HEK293 (cell line): ENCODE measurements around the gene CHI3L1.

Source experiments
- CTCF ChIA-PET: fragments of 350-600 bp; formaldehyde crosslinking; extraction: SDS; loops from one replicate; lab custom pipeline; 2021; ENCODE audit warnings: antibody characterized with exemption; lab: Yijun Ruan, JAX
- POLR2A ChIA-PET: fragments of 300-600 bp; formaldehyde crosslinking; extraction: SDS; loops from one replicate; lab custom pipeline; 2020; ENCODE audit warnings: antibody characterized with exemption, inconsistent platforms; lab: Yijun Ruan, JAX
- H3K27ac ChIP-seq: fragments of 200-500 bp; sonication (Bioruptor generic); 2 replicates; pipeline ENCODE4 v1.5.1; 2014; ENCODE audit warnings: low read depth, low read length, control low read depth, inconsistent platforms; ENCODE audit errors: extremely low read depth
- H3K36me3 ChIP-seq, 2 experiments: fragments of 200-500 bp in 1 of 2; sonication (Bioruptor generic) in 1 of 2; 1 replicate in 1 of 2; 2 replicates in 1 of 2; pipeline ENCODE4 v1.5.1; 2014 to 2017; ENCODE audit warnings: inconsistent platforms in 2 of 2, low read length in 2 of 2; ENCODE audit not compliant: control insufficient read depth in 2 of 2, insufficient read depth in 1 of 2
- H3K4me1 ChIP-seq: fragments of 200-500 bp; sonication (Bioruptor generic); 2 replicates; pipeline ENCODE4 v1.5.1; 2014; ENCODE audit warnings: mild to moderate bottlenecking, low read length, inconsistent platforms; ENCODE audit not compliant: control insufficient read depth, insufficient read depth
- H3K4me3 ChIP-seq: 2 replicates; pipeline ENCODE4 v1.5.1; 2011; ENCODE audit warnings: low read depth, mild to moderate bottlenecking, control low read depth, low read length, moderate library complexity
- H3K9me3 ChIP-seq: fragments of 200-500 bp; sonication (Bioruptor generic); 2 replicates; pipeline ENCODE4 v1.5.1; 2014; ENCODE audit warnings: low read depth, low read length, inconsistent platforms; ENCODE audit not compliant: control insufficient read depth, insufficient read depth
- BCL11B ChIP-seq: fragments of 450-650 bp; formaldehyde crosslinking; IDR thresholded peaks from 2 replicates; pipeline ENCODE4 v1.5.1; 2016; ENCODE audit warnings: low read depth, missing biosample characterization, missing genetic modification characterization
- BCL6B ChIP-seq: fragments of 450-650 bp; formaldehyde crosslinking; IDR thresholded peaks from 2 replicates; pipeline ENCODE4 v1.5.1; 2017; ENCODE audit warnings: missing biosample characterization, missing genetic modification characterization
- EGR2 ChIP-seq: fragments of 450-650 bp; formaldehyde crosslinking; IDR thresholded peaks from 2 replicates; pipeline ENCODE4 v1.5.1; 2016; ENCODE audit warnings: low read depth, missing biosample characterization, missing genetic modification characterization
- GFI1B ChIP-seq: fragments of 450-650 bp; formaldehyde crosslinking; IDR thresholded peaks from 2 replicates; pipeline ENCODE4 v1.5.1; 2016; ENCODE audit warnings: missing biosample characterization, missing genetic modification characterization
- GLI2 ChIP-seq: fragments of 450-650 bp; formaldehyde crosslinking; IDR thresholded peaks from 2 replicates; pipeline ENCODE4; 2017; ENCODE audit warnings: missing biosample characterization, missing genetic modification characterization, low read depth, borderline replicate concordance
- IKZF3 ChIP-seq: fragments of 450-650 bp; IDR thresholded peaks from 2 replicates; pipeline ENCODE4 v1.5.0; 2018; ENCODE audit warnings: missing biosample characterization, mild to moderate bottlenecking, missing genetic modification characterization, moderate library complexity
- SP7 ChIP-seq: fragments of 450-650 bp; formaldehyde crosslinking; IDR thresholded peaks from 2 replicates; pipeline ENCODE4 v1.5.1; 2016; ENCODE audit warnings: missing biosample characterization, missing genetic modification characterization
- YY1 ChIP-seq: fragments of 450-650 bp; formaldehyde crosslinking; IDR thresholded peaks from 2 replicates; pipeline ENCODE4 v1.5.1; 2018; ENCODE audit warnings: missing biosample characterization, missing genetic modification characterization
- ZBTB1 ChIP-seq: fragments of 450-650 bp; formaldehyde crosslinking; IDR thresholded peaks from 2 replicates; pipeline ENCODE4 v1.5.1; 2016; ENCODE audit warnings: missing biosample characterization, missing genetic modification characterization
- ZBTB20 ChIP-seq: fragments of 450-650 bp; formaldehyde crosslinking; IDR thresholded peaks from 2 replicates; pipeline ENCODE4 v1.5.1; 2016; ENCODE audit warnings: missing biosample characterization, missing genetic modification characterization
- ZBTB48 ChIP-seq: fragments of 450-650 bp; formaldehyde crosslinking; IDR thresholded peaks from 2 replicates; pipeline ENCODE4 v1.5.1; 2016; ENCODE audit warnings: missing biosample characterization, missing genetic modification characterization
- ZBTB7A ChIP-seq: fragments of 450-650 bp; formaldehyde crosslinking; IDR thresholded peaks from 2 replicates; pipeline ENCODE4 v1.5.1; 2016; ENCODE audit warnings: low read depth, missing biosample characterization, missing genetic modification characterization
- ZNF169 ChIP-seq: fragments of 450-650 bp; formaldehyde crosslinking; IDR thresholded peaks from 2 replicates; pipeline ENCODE4 v1.5.1; 2016; ENCODE audit warnings: missing biosample characterization, missing genetic modification characterization
- ZNF221 ChIP-seq: fragments of 450-650 bp; formaldehyde crosslinking; IDR thresholded peaks from 2 replicates; pipeline ENCODE4 v1.5.1; 2017; ENCODE audit warnings: missing biosample characterization, missing genetic modification characterization, borderline replicate concordance
- ZNF24 ChIP-seq: fragments of 450-650 bp; formaldehyde crosslinking; IDR thresholded peaks from 2 replicates; pipeline ENCODE4 v1.5.1; 2016; ENCODE audit warnings: missing biosample characterization, missing genetic modification characterization
- ZNF266 ChIP-seq: fragments of 450-650 bp; formaldehyde crosslinking; IDR thresholded peaks from 2 replicates; pipeline ENCODE4 v1.5.1; 2016; ENCODE audit warnings: missing biosample characterization, missing genetic modification characterization, low read depth
- ZNF350 ChIP-seq: fragments of 450-650 bp; formaldehyde crosslinking; IDR thresholded peaks from 2 replicates; pipeline ENCODE4 v1.5.0; 2017; ENCODE audit warnings: missing biosample characterization, mild to moderate bottlenecking, missing genetic modification characterization
- ZNF37A ChIP-seq: fragments of 450-650 bp; IDR thresholded peaks from 2 replicates; pipeline ENCODE4 v1.5.1; 2018; ENCODE audit warnings: missing biosample characterization, missing genetic modification characterization
- ZNF433 ChIP-seq: fragments of 450-650 bp; formaldehyde crosslinking; IDR thresholded peaks from 2 replicates; pipeline ENCODE4 v1.5.1; 2016; ENCODE audit warnings: missing biosample characterization, missing genetic modification characterization, low read depth
- ZNF488 ChIP-seq: fragments of 450-650 bp; formaldehyde crosslinking; IDR thresholded peaks from 2 replicates; pipeline ENCODE4 v1.5.1; 2016; ENCODE audit warnings: missing biosample characterization, missing genetic modification characterization
- ZNF514 ChIP-seq: fragments of 450-650 bp; formaldehyde crosslinking; IDR thresholded peaks from 2 replicates; pipeline ENCODE4 v1.5.1; 2016; ENCODE audit warnings: missing biosample characterization, missing genetic modification characterization
- ZNF548 ChIP-seq: fragments of 450-650 bp; formaldehyde crosslinking; IDR thresholded peaks from 2 replicates; pipeline ENCODE4 v1.5.1; 2016; ENCODE audit warnings: missing biosample characterization, missing genetic modification characterization
- ZNF555 ChIP-seq: fragments of 450-650 bp; formaldehyde crosslinking; conservative IDR thresholded peaks from 2 replicates; pipeline ENCODE4 v1.5.1; 2017; ENCODE audit warnings: missing biosample characterization, mild to moderate bottlenecking, missing genetic modification characterization, inconsistent platforms
- ZNF837 ChIP-seq: fragments of 450-650 bp; formaldehyde crosslinking; IDR thresholded peaks from 2 replicates; pipeline ENCODE4 v1.5.1; 2016; ENCODE audit warnings: missing biosample characterization, missing genetic modification characterization
- TF ChIP-seq, protein P1 (sequence below): fragments of 450-650 bp; IDR thresholded peaks from 2 replicates; pipeline ENCODE4 v1.5.1; 2018; ENCODE audit warnings: missing biosample characterization, missing genetic modification characterization
- TF ChIP-seq, protein P2 (sequence below): fragments of 450-650 bp; formaldehyde crosslinking; IDR thresholded peaks from 2 replicates; pipeline ENCODE4 v1.5.1; 2016; ENCODE audit warnings: missing biosample characterization, missing genetic modification characterization, borderline replicate concordance

The CHI3L1 gene

DNA sequence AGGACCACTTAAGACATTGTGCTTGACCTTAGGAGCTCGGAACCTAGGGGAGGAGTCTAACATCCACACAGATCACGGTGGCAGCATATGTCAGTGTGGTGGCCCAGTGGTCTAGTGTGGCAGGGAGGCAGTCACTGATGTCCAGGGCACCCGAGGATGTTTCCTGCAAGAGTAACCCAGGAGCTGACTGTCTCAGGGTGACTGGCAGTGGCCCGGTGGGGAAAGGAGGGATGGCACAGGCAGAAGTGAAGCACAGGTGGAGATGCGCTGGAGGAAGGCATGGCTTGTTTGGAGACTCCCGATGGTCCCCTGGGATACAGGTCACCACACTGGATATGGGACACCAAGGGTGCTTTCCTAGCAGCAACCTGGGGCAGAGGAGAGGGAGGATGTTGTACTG lies 26.6 kb upstream of the CHI3L1 start:
- no peaks in the 10 kb centered on the region for H3K36me3 ChIP-seq
- TF ChIP-seq, protein P1, sequence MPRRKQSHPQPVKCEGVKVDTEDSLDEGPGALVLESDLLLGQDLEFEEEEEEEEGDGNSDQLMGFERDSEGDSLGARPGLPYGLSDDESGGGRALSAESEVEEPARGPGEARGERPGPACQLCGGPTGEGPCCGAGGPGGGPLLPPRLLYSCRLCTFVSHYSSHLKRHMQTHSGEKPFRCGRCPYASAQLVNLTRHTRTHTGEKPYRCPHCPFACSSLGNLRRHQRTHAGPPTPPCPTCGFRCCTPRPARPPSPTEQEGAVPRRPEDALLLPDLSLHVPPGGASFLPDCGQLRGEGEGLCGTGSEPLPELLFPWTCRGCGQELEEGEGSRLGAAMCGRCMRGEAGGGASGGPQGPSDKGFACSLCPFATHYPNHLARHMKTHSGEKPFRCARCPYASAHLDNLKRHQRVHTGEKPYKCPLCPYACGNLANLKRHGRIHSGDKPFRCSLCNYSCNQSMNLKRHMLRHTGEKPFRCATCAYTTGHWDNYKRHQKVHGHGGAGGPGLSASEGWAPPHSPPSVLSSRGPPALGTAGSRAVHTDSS (tag by site-specific recombination), result no peak
- TF ChIP-seq ZBTB7A (no peak), ZBTB20 (tag by site-specific recombination) (no peak), ZBTB48 (tag by site-specific recombination) (no peak), SP7 (no peak), ZNF488 (no peak), BCL6B (tag by site-specific recombination) (no peak)
- no peaks in the 10 kb centered on the region for H3K4me1 ChIP-seq
- no peak overlapping the region for H3K4me3 ChIP-seq
- no peaks in the 10 kb centered on the region for H3K9me3 ChIP-seq
- no peak overlapping the region for H3K27ac ChIP-seq
- ChIA-PET CTCF (interaction anchor here (0.7 to 13.0 kb wide), 4 partner anchors 95 to 578 kb away, joined by 3 to 293 read pairs (median 6); no protein-coding TSS in a partner anchor), POLR2A (no interaction called here)

- Histone ChIP-seq H3K4me1 (no peaks in the 10 kb centered on the region), H3K27ac (no peak overlapping the region), H3K9me3 (no peaks in the 10 kb centered on the region), H3K4me3 (no peak overlapping the region), H3K36me3 (no peaks in the 10 kb centered on the region)
- ChIA-PET CTCF (interaction anchor here (0.6 to 13.0 kb wide), 6 partner anchors 39 to 172 kb away, joined by 3 to 293 read pairs (median 6); no protein-coding TSS in a partner anchor), POLR2A (no interaction called here)
- TF ChIP-seq, protein P2, sequence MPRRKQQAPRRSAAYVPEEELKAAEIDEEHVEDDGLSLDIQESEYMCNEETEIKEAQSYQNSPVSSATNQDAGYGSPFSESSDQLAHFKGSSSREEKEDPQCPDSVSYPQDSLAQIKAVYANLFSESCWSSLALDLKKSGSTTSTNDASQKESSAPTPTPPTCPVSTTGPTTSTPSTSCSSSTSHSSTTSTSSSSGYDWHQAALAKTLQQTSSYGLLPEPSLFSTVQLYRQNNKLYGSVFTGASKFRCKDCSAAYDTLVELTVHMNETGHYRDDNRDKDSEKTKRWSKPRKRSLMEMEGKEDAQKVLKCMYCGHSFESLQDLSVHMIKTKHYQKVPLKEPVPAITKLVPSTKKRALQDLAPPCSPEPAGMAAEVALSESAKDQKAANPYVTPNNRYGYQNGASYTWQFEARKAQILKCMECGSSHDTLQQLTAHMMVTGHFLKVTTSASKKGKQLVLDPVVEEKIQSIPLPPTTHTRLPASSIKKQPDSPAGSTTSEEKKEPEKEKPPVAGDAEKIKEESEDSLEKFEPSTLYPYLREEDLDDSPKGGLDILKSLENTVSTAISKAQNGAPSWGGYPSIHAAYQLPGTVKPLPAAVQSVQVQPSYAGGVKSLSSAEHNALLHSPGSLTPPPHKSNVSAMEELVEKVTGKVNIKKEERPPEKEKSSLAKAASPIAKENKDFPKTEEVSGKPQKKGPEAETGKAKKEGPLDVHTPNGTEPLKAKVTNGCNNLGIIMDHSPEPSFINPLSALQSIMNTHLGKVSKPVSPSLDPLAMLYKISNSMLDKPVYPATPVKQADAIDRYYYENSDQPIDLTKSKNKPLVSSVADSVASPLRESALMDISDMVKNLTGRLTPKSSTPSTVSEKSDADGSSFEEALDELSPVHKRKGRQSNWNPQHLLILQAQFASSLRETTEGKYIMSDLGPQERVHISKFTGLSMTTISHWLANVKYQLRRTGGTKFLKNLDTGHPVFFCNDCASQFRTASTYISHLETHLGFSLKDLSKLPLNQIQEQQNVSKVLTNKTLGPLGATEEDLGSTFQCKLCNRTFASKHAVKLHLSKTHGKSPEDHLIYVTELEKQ, result no peak
- no peak for TF ChIP-seq ZNF221 (tag by site-specific recombination)
- TF ChIP-seq ZNF24 (tag by site-specific recombination), result no peak
- no peak for TF ChIP-seq EGR2
- no peak for TF ChIP-seq ZNF514 (tag by site-specific recombination)
- TF ChIP-seq ZBTB1 (tag by site-specific recombination), result no peak
- TF ChIP-seq, all 188 proteins: peak for 0
Observed at GRCh38 chr1:203211812-203212211, 25.3 kb upstream of the CHI3L1 start.

GRCh38 chr1:203210988-203211387 lies 24.5 kb upstream of the CHI3L1 start:
- Histone ChIP-seq H3K36me3 (no peaks in the 10 kb centered on the region), H3K4me1 (no peaks in the 10 kb centered on the region), H3K27ac (no peak overlapping the region), H3K9me3 (no peaks in the 10 kb centered on the region), H3K4me3 (no peak overlapping the region)
- ChIA-PET POLR2A (no interaction called here), CTCF (interaction anchor here (1.0 to 13.0 kb wide), 5 partner anchors 38 to 171 kb away, joined by 3 to 293 read pairs (median 6); no protein-coding TSS in a partner anchor)
- no peak for TF ChIP-seq ZNF266 (tag by site-specific recombination)
- TF ChIP-seq GLI2, result no peak
- no peak for TF ChIP-seq ZNF488
- no peak for TF ChIP-seq ZNF169 (tag by site-specific recombination)
- no peak for TF ChIP-seq ZNF555 (tag by site-specific recombination)
- TF ChIP-seq ZNF837 (tag by site-specific recombination), result no peak
- TF ChIP-seq ZNF548 (tag by site-specific recombination), result no peak
- TF ChIP-seq GFI1B (tag by site-specific recombination), result no peak
- TF ChIP-seq IKZF3 (tag by site-specific recombination), result no peak
- TF ChIP-seq ZNF433 (tag by site-specific recombination), result no peak
- TF ChIP-seq ZNF350, result no peak
- no peak for TF ChIP-seq BCL11B
- TF ChIP-seq ZNF37A, result no peak
- TF ChIP-seq YY1 (tag by site-specific recombination), result no peak
